Measurements from ENCODE around the gene CAMTA1.

The CAMTA1 gene

GRCh38 chr1:6873298-6874015 lies 88.2 kb downstream of the CAMTA1 start:
- no peak for DNase-seq (ENCODE audit: low spot score)

GRCh38 chr1:6874298-6874697 lies 89.0 kb downstream of the CAMTA1 start:
- DNase-seq (ENCODE audit: low spot score): no peak

GRCh38 chr1:6880951-6881690 lies 95.9 kb downstream of the CAMTA1 start:
- no peak for DNase-seq (ENCODE audit: low spot score)

- no peak for DNase-seq (ENCODE audit: low spot score)
Observed at GRCh38 chr1:6882414-6882813, 97.2 kb downstream of the CAMTA1 start.

GRCh38 chr1:6884652-6885153 lies 99.4 kb downstream of the CAMTA1 start:
- DNase-seq (ENCODE audit: low spot score): no peak

- no peak for DNase-seq (ENCODE audit: low spot score)
Observed at GRCh38 chr1:6885426-6885825, 100.2 kb downstream of the CAMTA1 start.

- no peak for DNase-seq (ENCODE audit: low spot score)
Observed at GRCh38 chr1:6886523-6886922, 101.3 kb downstream of the CAMTA1 start.

GRCh38 chr1:6888268-6888667 lies 103.0 kb downstream of the CAMTA1 start:
- no peak for DNase-seq (ENCODE audit: low spot score)

- DNase-seq (ENCODE audit: low spot score): no peak
Observed at GRCh38 chr1:6888870-6889269, 103.6 kb downstream of the CAMTA1 start.

GRCh38 chr1:6889875-6890480 lies 104.7 kb downstream of the CAMTA1 start:
- peak; percentile 72 for DNase-seq (ENCODE audit: low spot score)

GRCh38 chr1:6890686-6891085 lies 105.4 kb downstream of the CAMTA1 start:
- DNase-seq (ENCODE audit: low spot score): no peak

- no peak for DNase-seq (ENCODE audit: low spot score)
Observed at GRCh38 chr1:6891781-6892579, 106.7 kb downstream of the CAMTA1 start.

- DNase-seq (ENCODE audit: low spot score): no peak
Observed at GRCh38 chr1:6893388-6893787, 108.1 kb downstream of the CAMTA1 start.

GRCh38 chr1:6897138-6897537 lies 111.9 kb downstream of the CAMTA1 start:
- DNase-seq (ENCODE audit: low spot score): no peak

GRCh38 chr1:6898974-6899539 lies 113.8 kb downstream of the CAMTA1 start:
- no peak for DNase-seq (ENCODE audit: low spot score)

- no peak for DNase-seq (ENCODE audit: low spot score)
Observed at GRCh38 chr1:6899621-6900020, 114.4 kb downstream of the CAMTA1 start.

- DNase-seq (ENCODE audit: low spot score): no peak
Observed at GRCh38 chr1:6902153-6902552, 116.9 kb downstream of the CAMTA1 start.

GRCh38 chr1:6904476-6905170 lies 119.4 kb downstream of the CAMTA1 start:
- DNase-seq (ENCODE audit: low spot score): no peak

GRCh38 chr1:6905331-6905730 lies 120.1 kb downstream of the CAMTA1 start:
- DNase-seq (ENCODE audit: low spot score): no peak

GRCh38 chr1:6905790-6906189 lies 120.5 kb downstream of the CAMTA1 start:
- DNase-seq (ENCODE audit: low spot score): no peak

GRCh38 chr1:6906783-6907182 lies 121.5 kb downstream of the CAMTA1 start:
- no peak for DNase-seq (ENCODE audit: low spot score)

Measured in Ammon's horn (tissue), 1 donor.